ENCODE data around the gene FAM174B.

Gene FAM174B

GRCh38 chr15:92661069-92661468, 5.5 kb upstream of the FAM174B start:
- no peaks in the 10 kb centered on the region for H3K36me3 ChIP-seq (ENCODE audit: control insufficient read depth, insufficient read depth, low read length)
- DNase-seq (ENCODE audit: extremely low read depth, insufficient read length) = no peak
- no peaks in the 10 kb centered on the region for H3K27me3 ChIP-seq (replicated peaks; ENCODE audit: control insufficient read depth, insufficient read depth, low read length)
- no peak overlapping the region for H3K4me3 ChIP-seq (replicated peaks; ENCODE audit: low read depth, low read length)
- TF ChIP-seq CTCF (IDR thresholded peaks at IDR 0.05; ENCODE audit: insufficient read depth, low read length, poor library complexity, severe bottlenecking) = no peak

- Histone ChIP-seq H3K4me3 (replicated peaks; ENCODE audit: low read depth, low read length) (no peak overlapping the region), H3K27me3 (replicated peaks; ENCODE audit: control insufficient read depth, insufficient read depth, low read length) (no peaks in the 10 kb centered on the region), H3K36me3 (ENCODE audit: control insufficient read depth, insufficient read depth, low read length) (peaks cover 4% of the 10 kb centered on the region; the same call in 1 of the 2 replicates)
- DNase-seq (ENCODE audit: extremely low read depth, insufficient read length) = no peak
- no peak for TF ChIP-seq CTCF (IDR thresholded peaks at IDR 0.05; ENCODE audit: insufficient read depth, low read length, poor library complexity, severe bottlenecking)
These were observed 1.9 kb upstream of the FAM174B start for GRCh38 chr15:92657486-92657885.

- no peak for DNase-seq (ENCODE audit: extremely low read depth, insufficient read length)
- no peak for TF ChIP-seq CTCF (IDR thresholded peaks at IDR 0.05; ENCODE audit: insufficient read depth, low read length, poor library complexity, severe bottlenecking)
- H3K36me3 ChIP-seq (ENCODE audit: control insufficient read depth, insufficient read depth, low read length) = peaks cover 7% of the 10 kb centered on the region
- no peaks in the 10 kb centered on the region for H3K27me3 ChIP-seq (replicated peaks; ENCODE audit: control insufficient read depth, insufficient read depth, low read length)
- peak overlapping the region; percentile 62 for H3K4me3 ChIP-seq (replicated peaks; ENCODE audit: low read depth, low read length)
These were observed 514 bp upstream of the FAM174B start for GRCh38 chr15:92656089-92656488.

- no peak for TF ChIP-seq CTCF (IDR thresholded peaks at IDR 0.05; ENCODE audit: insufficient read depth, low read length, poor library complexity, severe bottlenecking)
- DNase-seq (ENCODE audit: extremely low read depth, insufficient read length) = no peak
These were observed 913 bp downstream of the FAM174B start for GRCh38 chr15:92654662-92655061.

GRCh38 chr15:92653836-92654539, 1.6 kb downstream of the FAM174B start:
- H3K27me3 ChIP-seq (replicated peaks; ENCODE audit: control insufficient read depth, insufficient read depth, low read length) = no peaks in the 10 kb centered on the region
- peak; percentile 28 for TF ChIP-seq CTCF (IDR thresholded peaks at IDR 0.05; ENCODE audit: insufficient read depth, low read length, poor library complexity, severe bottlenecking)
- DNase-seq (ENCODE audit: extremely low read depth, insufficient read length) = no peak
- peaks cover 7% of the 10 kb centered on the region for H3K36me3 ChIP-seq (ENCODE audit: control insufficient read depth, insufficient read depth, low read length)
- peak overlapping the region; percentile 62 for H3K4me3 ChIP-seq (replicated peaks; ENCODE audit: low read depth, low read length)

More at GRCh38 chr15:92654662-92655061, 913 bp downstream of the FAM174B start:
- H3K27me3 ChIP-seq (replicated peaks; ENCODE audit: control insufficient read depth, insufficient read depth, low read length) = no peaks in the 10 kb centered on the region
- peaks cover 7% of the 10 kb centered on the region for H3K36me3 ChIP-seq (ENCODE audit: control insufficient read depth, insufficient read depth, low read length)
- peak overlapping the region; percentile 62 for H3K4me3 ChIP-seq (replicated peaks; ENCODE audit: low read depth, low read length)
